NK-92 treated with Interleukin-12 subunit alpha and Interleukin-12 subunit beta, amount 100 ng/mL, for 24 hours (cell line): ENCODE measurements around the gene GPSM1.

ENCODE experiments used
- DNase-seq: peaks from one replicate; lab custom pipeline; 2025; lab: John Stamatoyannopoulos, UW

Gene GPSM1

GRCh38 chr9:136377341-136378169 is 50.2 kb downstream of the GPSM1 start:
- DNase-seq, result no peak

- DNase-seq, result no peak
Measured at GRCh38 chr9:136378170-136379002, 51.0 kb downstream of the GPSM1 start.

GRCh38 chr9:136379003-136379287 is 51.6 kb downstream of the GPSM1 start:
- DNase-seq, result no peak

DNA sequence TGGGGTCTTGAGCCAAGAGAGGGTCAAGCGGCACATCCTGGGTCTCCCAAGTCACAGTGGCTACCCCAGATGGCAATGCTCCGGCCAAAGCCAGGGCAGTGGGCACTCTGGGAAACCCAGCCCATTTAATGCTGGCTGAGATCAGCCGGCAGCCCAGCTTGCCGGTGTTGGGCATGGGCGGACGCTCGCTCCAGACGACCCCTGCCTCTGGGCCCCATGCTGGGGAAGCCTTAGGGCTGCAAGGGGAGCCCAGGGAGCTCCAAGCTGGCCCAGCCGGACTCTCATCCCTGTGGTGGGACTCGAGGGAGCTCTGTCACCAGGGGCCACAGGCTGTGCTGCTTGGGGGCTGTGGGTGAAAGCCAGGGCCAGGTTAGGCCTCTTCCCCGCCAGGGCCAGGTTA is 52.1 kb downstream of the GPSM1 start:
- DNase-seq, result no peak

DNA sequence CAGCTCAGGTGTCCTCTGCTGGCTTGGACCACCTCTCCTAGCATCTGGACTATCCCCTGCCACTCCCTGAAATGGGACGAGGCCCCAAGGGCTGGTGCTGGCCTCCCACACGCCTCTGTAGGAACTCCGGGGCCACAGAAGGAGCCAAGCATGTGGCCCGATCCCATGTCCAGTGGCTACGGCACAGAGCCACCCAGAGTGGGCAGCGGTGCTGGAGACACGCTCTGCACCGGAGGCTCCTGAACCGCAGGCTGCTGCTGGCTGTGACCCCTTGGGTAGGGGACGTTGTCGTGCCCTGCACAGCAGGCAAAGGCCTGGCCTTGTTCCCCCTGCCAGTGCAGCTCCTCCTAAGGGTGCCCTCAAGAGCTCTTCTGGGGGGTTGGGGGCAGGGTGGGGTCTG is 52.6 kb downstream of the GPSM1 start:
- DNase-seq, result no peak

- no peak for DNase-seq
Measured at GRCh38 chr9:136380381-136380780, 53.0 kb downstream of the GPSM1 start.

- no peak for DNase-seq
Measured at GRCh38 chr9:136381311-136381710, 54.0 kb downstream of the GPSM1 start.

- no peak for DNase-seq
Measured at GRCh38 chr9:136381966-136382513, 54.7 kb downstream of the GPSM1 start.

GRCh38 chr9:136383436-136383835 is 56.1 kb downstream of the GPSM1 start:
- DNase-seq, result no peak

DNA sequence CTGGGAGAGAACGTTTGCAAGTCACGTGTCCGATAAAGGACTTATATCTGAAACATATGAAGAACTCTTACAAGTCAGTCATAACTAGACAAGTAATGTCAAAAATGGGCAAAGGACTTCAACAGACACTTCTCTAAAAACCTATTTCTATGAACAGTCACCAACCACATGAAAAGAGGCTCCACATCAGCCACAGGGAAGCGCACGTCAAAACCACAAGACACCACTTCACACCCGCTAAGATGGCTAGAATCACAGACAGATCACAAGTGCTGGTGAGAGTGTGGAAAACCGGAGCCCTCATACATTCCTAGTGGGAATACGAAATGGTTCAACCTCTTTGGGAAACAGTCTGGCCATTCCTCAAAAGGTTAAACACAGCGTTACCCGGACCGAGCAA is 57.7 kb downstream of the GPSM1 start:
- no peak for DNase-seq

DNA sequence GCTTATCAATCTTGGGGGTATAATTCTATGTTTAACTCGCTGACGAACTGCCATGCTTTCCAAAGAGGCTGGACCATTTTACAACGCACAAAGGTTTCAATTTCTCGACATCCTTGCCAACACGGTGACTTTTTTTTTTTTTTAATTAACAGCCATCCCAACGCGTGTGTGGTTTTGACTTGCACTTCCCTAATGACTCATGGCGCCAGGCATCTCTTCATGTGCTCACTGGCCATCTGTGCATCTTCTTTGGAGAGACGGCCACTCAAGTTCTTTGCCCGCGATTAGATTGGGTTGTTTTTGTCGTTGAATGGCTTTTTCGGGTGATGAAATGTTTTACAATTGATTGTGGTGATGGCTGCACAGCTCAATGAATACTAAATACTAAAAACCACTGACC is 58.7 kb downstream of the GPSM1 start:
- no peak for DNase-seq

DNA sequence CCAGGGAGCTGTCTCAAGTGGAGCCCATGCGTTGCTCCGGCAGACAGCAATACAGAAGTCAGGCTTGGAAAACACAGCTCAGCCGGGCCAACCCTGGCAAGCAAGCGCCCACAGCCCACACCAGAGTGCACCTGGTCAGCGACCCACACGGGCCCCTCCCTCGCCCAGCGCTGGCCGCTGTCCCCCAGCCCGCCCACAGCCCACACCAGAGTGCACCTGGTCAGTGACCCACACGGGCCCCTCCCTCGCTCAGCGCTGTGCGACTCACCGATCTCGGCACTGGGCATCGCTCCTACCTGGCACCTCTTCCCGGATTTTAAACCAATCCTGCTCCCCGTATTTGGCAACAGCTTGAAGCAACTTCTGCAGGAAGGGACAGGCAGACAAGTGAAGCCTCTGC is 59.9 kb downstream of the GPSM1 start:
- DNase-seq, result no peak

GRCh38 chr9:136389396-136389795 is 62.1 kb downstream of the GPSM1 start:
- DNase-seq, result no peak

DNA sequence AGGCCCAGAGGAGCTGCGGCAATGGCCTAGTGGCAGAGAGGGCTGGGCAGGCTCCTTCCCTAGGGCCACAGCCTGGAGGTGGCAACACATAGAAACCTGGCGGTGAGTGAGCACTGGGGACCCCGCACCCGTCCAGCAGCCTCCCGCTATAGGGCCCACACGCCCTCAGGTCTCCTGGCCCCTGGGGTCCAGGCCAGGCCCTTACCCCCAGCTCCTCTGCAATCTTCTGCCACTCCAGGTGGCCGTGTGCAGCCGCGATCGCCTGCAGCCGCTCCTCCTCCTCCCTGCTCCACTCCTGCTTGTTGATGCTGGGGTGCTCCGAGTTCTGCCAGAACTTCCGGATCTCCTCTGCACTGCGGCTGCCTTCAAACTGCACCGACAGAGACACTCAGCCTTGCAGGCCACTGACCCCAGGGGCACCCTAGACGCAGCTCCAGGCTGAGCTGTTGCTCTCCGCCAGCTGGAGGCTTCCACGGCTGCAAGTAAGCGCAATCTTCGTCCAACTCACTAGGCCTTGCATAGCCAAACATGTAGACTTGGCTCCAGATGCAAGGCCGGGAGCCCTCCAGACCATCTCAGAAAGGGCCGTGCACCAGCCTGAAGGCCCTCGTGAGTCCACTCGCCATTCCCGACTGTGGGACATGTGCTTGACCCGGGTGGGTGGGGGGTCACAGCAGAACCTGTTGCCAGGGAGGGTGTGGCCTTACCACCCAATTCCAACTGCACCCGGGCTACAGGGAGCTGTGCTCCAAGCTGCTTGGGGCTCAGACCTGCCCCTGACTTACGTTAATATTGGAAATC is 64.6 kb downstream of the GPSM1 start:
- no peak for DNase-seq

DNA sequence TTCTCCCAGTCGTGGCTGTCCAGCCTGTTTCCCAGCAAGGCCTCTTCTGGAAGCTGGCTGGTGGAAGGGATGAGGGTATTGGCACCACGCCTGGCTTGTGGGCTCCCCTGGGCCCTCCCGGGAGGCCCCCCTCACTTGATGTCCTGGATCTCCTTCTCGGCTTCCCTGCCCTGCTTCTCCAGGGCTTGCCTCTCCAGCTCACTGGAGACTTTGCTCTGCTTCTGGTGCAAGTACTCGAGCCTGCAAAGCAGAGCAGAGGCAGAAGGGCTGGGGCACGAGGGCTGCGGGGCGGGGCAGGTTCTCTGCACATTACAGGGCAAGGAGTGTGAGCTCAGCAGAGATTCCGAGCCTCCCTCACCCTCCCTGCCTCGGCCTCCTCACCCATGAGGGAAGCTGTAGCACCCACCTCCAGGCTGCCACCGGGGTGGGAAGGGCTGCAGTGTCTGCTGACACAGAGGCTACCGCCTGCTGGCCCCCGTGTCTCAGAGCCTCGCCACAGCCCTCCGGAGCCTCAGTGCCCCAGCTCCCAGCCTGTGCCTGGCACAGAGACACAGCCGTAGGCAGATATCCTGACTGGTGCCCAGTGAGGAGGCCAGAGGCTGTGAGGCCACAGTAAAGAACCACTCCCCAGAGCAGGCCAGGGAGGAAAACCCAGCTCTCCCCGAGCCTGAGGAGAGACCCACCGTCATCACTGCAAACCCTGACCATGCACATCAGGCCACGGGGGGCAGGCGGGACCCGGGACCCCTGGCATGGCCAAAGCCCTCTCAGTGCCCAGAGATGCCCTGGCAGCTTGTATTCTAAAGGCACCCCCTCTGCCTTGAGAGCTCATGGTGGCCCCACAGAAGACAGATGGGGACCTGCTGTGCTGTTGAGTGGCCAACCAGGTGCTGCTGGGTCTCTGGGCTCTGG is 65.5 kb downstream of the GPSM1 start:
- no peak for DNase-seq

- DNase-seq, result no peak
Measured at GRCh38 chr9:136393531-136393930, 66.2 kb downstream of the GPSM1 start.

GRCh38 chr9:136394312-136395019 is 67.1 kb downstream of the GPSM1 start:
- no peak for DNase-seq

- no peak for DNase-seq
Measured at GRCh38 chr9:136395020-136395340, 67.6 kb downstream of the GPSM1 start.

- DNase-seq, result no peak
Measured at GRCh38 chr9:136395345-136396218, 68.2 kb downstream of the GPSM1 start.

DNA sequence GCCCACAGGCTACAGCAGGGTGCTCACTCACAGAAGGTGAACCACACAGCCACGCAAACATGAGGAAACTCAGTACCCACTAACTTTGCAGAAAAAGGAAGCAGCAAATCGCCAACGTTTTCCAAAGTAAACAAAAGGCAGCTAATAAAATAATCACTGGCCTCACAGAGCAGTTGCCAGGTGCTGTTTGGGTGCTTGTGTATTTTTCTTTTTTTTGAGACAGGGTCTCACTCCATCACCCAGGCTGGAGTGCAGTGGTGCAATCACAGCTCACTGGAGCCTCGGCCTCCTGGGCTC is 68.8 kb downstream of the GPSM1 start:
- no peak for DNase-seq
